ENCODE measurements around the gene NCBP2L. TPM values are rescaled to one million over a fixed set of nuclear protein-coding genes. Genes with fewer than 3 reads are reported as not detected.

Gene NCBP2L
- not detected in 2 replicates for total RNA-seq
- long read RNA-seq, result 0 reads

- Mint-ChIP-seq H3K9me3 (no peaks in the 10 kb centered on the region), H3K4me3 (peak within 1 kb of the TSS; percentile 82), H3K36me3 (ENCODE audit: low read depth) (no peaks in the 10 kb centered on the region), H3K27ac (ENCODE audit: unreplicated experiment) (no peak within 1 kb of the TSS), H3K27me3 (ENCODE audit: low read depth) (peaks cover 38% of the 10 kb centered on the region), H3K4me1 (peaks cover 12% of the 10 kb centered on the region)
- TF ChIP-seq CTCF (conservative IDR thresholded peaks at IDR 0.05), result no peak
- no peak for DNase-seq (ENCODE audit: low read depth, low spot score)
These were observed at the start of gene NCBP2L for GRCh38 chrX:107777536-107777832. Gene NCBP2L, plus strand, starts transcription at chrX:107777733. Its CDS starts 16,488 bp downstream, at chrX:107794221.

- no peak overlapping the region for H3K27ac Mint-ChIP-seq (ENCODE audit: unreplicated experiment)
- DNase-seq (ENCODE audit: low read depth, low spot score), result no peak
- no peaks in the 10 kb centered on the region for H3K36me3 Mint-ChIP-seq (ENCODE audit: low read depth)
- H3K4me1 Mint-ChIP-seq, result peaks cover 12% of the 10 kb centered on the region
- H3K9me3 Mint-ChIP-seq, result peaks cover 7% of the 10 kb centered on the region
- H3K4me3 Mint-ChIP-seq, result no peak overlapping the region
- TF ChIP-seq CTCF (conservative IDR thresholded peaks at IDR 0.05), result no peak
- H3K27me3 Mint-ChIP-seq (ENCODE audit: low read depth), result no peaks in the 10 kb centered on the region
These were observed 49.0 kb upstream of the NCBP2L start for GRCh38 chrX:107728371-107729099.

- Mint-ChIP-seq H3K36me3 (ENCODE audit: low read depth) (no peaks in the 10 kb centered on the region), H3K27me3 (ENCODE audit: low read depth) (no peaks in the 10 kb centered on the region), H3K27ac (ENCODE audit: unreplicated experiment) (no peak overlapping the region), H3K4me1 (peaks cover 12% of the 10 kb centered on the region), H3K9me3 (peaks cover 7% of the 10 kb centered on the region), H3K4me3 (no peak overlapping the region)
- TF ChIP-seq CTCF (conservative IDR thresholded peaks at IDR 0.05), result no peak
- DNase-seq (ENCODE audit: low read depth, low spot score), result no peak
These were observed 47.8 kb upstream of the NCBP2L start for GRCh38 chrX:107729558-107730297.

GRCh38 chrX:107730298-107730655 lies 47.3 kb upstream of the NCBP2L start:
- no peaks in the 10 kb centered on the region for H3K36me3 Mint-ChIP-seq (ENCODE audit: low read depth)
- no peak overlapping the region for H3K4me3 Mint-ChIP-seq
- peaks cover 12% of the 10 kb centered on the region for H3K4me1 Mint-ChIP-seq
- no peak overlapping the region for H3K27ac Mint-ChIP-seq (ENCODE audit: unreplicated experiment)
- H3K27me3 Mint-ChIP-seq (ENCODE audit: low read depth), result no peaks in the 10 kb centered on the region
- DNase-seq (ENCODE audit: low read depth, low spot score), result no peak
- peaks cover 7% of the 10 kb centered on the region for H3K9me3 Mint-ChIP-seq
- no peak for TF ChIP-seq CTCF (conservative IDR thresholded peaks at IDR 0.05)

- Mint-ChIP-seq H3K27ac (ENCODE audit: unreplicated experiment) (no peak overlapping the region), H3K4me3 (no peak overlapping the region), H3K36me3 (ENCODE audit: low read depth) (no peaks in the 10 kb centered on the region), H3K9me3 (peaks cover 7% of the 10 kb centered on the region), H3K27me3 (ENCODE audit: low read depth) (no peaks in the 10 kb centered on the region), H3K4me1 (peaks cover 12% of the 10 kb centered on the region)
- no peak for DNase-seq (ENCODE audit: low read depth, low spot score)
- no peak for TF ChIP-seq CTCF (conservative IDR thresholded peaks at IDR 0.05)
These were observed 46.4 kb upstream of the NCBP2L start for GRCh38 chrX:107730991-107731766.
